GM12878 (cell line): ENCODE measurements around the gene ZNF629. TPM values are rescaled to one million over a fixed set of nuclear protein-coding genes. Genes with fewer than 3 reads are reported as not detected.

Experiments
- BACH1 ChIP-seq: fragments of 450-650 bp; IDR thresholded peaks from 2 replicates; pipeline ENCODE4 v1.6.1; 2017; ENCODE audit warnings: mild to moderate bottlenecking, borderline replicate concordance
- ETV6 ChIP-seq, 2 experiments: fragments of 450-650 bp in 1 of 2; IDR thresholded peaks in 1 of 2; conservative IDR thresholded peaks in 1 of 2; 2 replicates each; pipeline ENCODE4 v1.6.1; 2014; ENCODE audit warnings: antibody characterized with exemption in 1 of 2, borderline replicate concordance in 1 of 2, low read depth in 1 of 2, mild to moderate bottlenecking in 1 of 2, moderate library complexity in 1 of 2
- HDGF ChIP-seq: fragments of 450-650 bp; IDR thresholded peaks from 2 replicates; pipeline ENCODE4 v1.6.1; 2016; ENCODE audit warnings: antibody characterized with exemption
- MEF2B ChIP-seq: fragments of 450-650 bp; IDR thresholded peaks from 2 replicates; pipeline ENCODE4 v1.6.1; 2018; ENCODE audit warnings: mild to moderate bottlenecking, moderate library complexity; ENCODE audit not compliant: partially characterized antibody, poor library complexity, severe bottlenecking
- MYC ChIP-seq: IDR thresholded peaks from 2 replicates; pipeline ENCODE4 v1.6.1; 2011; ENCODE audit warnings: mild to moderate bottlenecking, low read length, moderate library complexity, inconsistent platforms; ENCODE audit not compliant: insufficient read depth, insufficient replicate concordance, insufficient read length, severe bottlenecking
- PBX3 ChIP-seq: IDR thresholded peaks from 2 replicates; pipeline ENCODE4 v1.6.1; 2011; ENCODE audit warnings: mild to moderate bottlenecking, low read depth, low read length, moderate library complexity; ENCODE audit not compliant: insufficient replicate concordance
- RAD21 ChIP-seq: IDR thresholded peaks from 2 replicates; pipeline ENCODE4 v1.6.1; 2011; ENCODE audit warnings: mild to moderate bottlenecking, low read depth, low read length, moderate library complexity; ENCODE audit not compliant: insufficient read depth
- SIX5 ChIP-seq: IDR thresholded peaks from 2 replicates; pipeline ENCODE4 v1.6.1; 2011; ENCODE audit warnings: mild to moderate bottlenecking, low read depth, low read length, moderate library complexity; ENCODE audit not compliant: severe bottlenecking
- SKIL ChIP-seq: fragments of 450-650 bp; IDR thresholded peaks from 2 replicates; pipeline ENCODE4 v1.6.1; 2017; ENCODE audit warnings: mild to moderate bottlenecking, low read depth, inconsistent platforms; ENCODE audit not compliant: poor library complexity, severe bottlenecking
- SRF ChIP-seq, 2 experiments: IDR thresholded peaks; 2 replicates each; pipeline ENCODE4 v1.6.1; 2011; ENCODE audit warnings: low read depth in 2 of 2, low read length in 2 of 2, mild to moderate bottlenecking in 1 of 2, moderate library complexity in 1 of 2
- ZNF687 ChIP-seq: fragments of 450-650 bp; IDR thresholded peaks from 2 replicates; pipeline ENCODE4 v1.6.1; 2017; ENCODE audit warnings: mild to moderate bottlenecking, moderate library complexity
- polyA plus RNA-seq, 11 experiments: library from polyadenylated mRNA; depleted of rRNA in 4 of 11; unstranded in 6 of 11; stranded (reverse) in 5 of 11; fragments of >200 nt; fragmentation: Nextera tagmentation in 4 of 11; fragmentation: Illumina TruSeq in 1 of 11; extraction: Ambion mirVana in 4 of 11; extraction: Trizol in 1 of 11; gene quantifications; 1 replicate in 1 of 11; 2 replicates in 10 of 11; pipeline versions ENCODE4 v1.2.1 to v1.2.3, GENCODE V29; 2011 to 2016; ENCODE audit warnings: inconsistent platforms in 2 of 11, missing spikeins in 2 of 11, low read depth in 1 of 11
- total RNA-seq, 4 experiments: library from RNA; depleted of rRNA in 3 of 4; stranded (reverse); fragments of >200 nt in 3 of 4; fragmentation: Illumina TruSeq in 1 of 4; extraction: Trizol in 1 of 4; gene quantifications; 2 replicates each; pipeline versions ENCODE4 v1.2.1 to v1.2.3, GENCODE V29; 2013 to 2021
- TF ChIP-seq, protein P1 (sequence below): IDR thresholded peaks from 2 replicates; pipeline ENCODE4 v1.6.1; 2011; ENCODE audit warnings: low read depth, low read length, improper control_type of control experiment, borderline replicate concordance
- TF ChIP-seq, protein P2 (sequence below): fragments of 150-350 bp; IDR thresholded peaks from 2 replicates; pipeline ENCODE4 v1.6.1; 2016; ENCODE audit warnings: low read depth, low read length

ZNF629 gene
- total and polyA plus RNA-seq, 10 of the 15 experiments (the other 5 are each of a cell fraction or from before 2014, with no cell fraction given) = 0.02 to 0.69 (median 0.40) TPM

- peak; percentile 17 for TF ChIP-seq SKIL
- peak; percentile 50; the same call in 1 of the 2 replicates for TF ChIP-seq ZNF687
- TF ChIP-seq SIX5 = no peak
- TF ChIP-seq BACH1 = peak; percentile 34; the same call in 1 of the 2 replicates
- TF ChIP-seq SRF (IDR thresholded peaks at IDR 0.05; ENCODE audit: low read depth in 2 of 2, low read length in 2 of 2) = peak; percentile 48 to 74; a peak in 3 of 4 replicates
- TF ChIP-seq ETV6 (conservative IDR thresholded peaks at IDR 0.05 in 1 of 2, IDR thresholded peaks at IDR 0.05 in 1 of 2; ENCODE audit: borderline replicate concordance in 1 of 2, low read depth in 1 of 2) = no peak
- peak; percentile 95 for TF ChIP-seq HDGF
- TF ChIP-seq MEF2B = peak; percentile 49
- no peak for TF ChIP-seq RAD21
- TF ChIP-seq, protein P1, sequence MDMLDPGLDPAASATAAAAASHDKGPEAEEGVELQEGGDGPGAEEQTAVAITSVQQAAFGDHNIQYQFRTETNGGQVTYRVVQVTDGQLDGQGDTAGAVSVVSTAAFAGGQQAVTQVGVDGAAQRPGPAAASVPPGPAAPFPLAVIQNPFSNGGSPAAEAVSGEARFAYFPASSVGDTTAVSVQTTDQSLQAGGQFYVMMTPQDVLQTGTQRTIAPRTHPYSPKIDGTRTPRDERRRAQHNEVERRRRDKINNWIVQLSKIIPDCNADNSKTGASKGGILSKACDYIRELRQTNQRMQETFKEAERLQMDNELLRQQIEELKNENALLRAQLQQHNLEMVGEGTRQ = peak; percentile 82
- peak; percentile 43 for TF ChIP-seq PBX3
- TF ChIP-seq, protein P2, sequence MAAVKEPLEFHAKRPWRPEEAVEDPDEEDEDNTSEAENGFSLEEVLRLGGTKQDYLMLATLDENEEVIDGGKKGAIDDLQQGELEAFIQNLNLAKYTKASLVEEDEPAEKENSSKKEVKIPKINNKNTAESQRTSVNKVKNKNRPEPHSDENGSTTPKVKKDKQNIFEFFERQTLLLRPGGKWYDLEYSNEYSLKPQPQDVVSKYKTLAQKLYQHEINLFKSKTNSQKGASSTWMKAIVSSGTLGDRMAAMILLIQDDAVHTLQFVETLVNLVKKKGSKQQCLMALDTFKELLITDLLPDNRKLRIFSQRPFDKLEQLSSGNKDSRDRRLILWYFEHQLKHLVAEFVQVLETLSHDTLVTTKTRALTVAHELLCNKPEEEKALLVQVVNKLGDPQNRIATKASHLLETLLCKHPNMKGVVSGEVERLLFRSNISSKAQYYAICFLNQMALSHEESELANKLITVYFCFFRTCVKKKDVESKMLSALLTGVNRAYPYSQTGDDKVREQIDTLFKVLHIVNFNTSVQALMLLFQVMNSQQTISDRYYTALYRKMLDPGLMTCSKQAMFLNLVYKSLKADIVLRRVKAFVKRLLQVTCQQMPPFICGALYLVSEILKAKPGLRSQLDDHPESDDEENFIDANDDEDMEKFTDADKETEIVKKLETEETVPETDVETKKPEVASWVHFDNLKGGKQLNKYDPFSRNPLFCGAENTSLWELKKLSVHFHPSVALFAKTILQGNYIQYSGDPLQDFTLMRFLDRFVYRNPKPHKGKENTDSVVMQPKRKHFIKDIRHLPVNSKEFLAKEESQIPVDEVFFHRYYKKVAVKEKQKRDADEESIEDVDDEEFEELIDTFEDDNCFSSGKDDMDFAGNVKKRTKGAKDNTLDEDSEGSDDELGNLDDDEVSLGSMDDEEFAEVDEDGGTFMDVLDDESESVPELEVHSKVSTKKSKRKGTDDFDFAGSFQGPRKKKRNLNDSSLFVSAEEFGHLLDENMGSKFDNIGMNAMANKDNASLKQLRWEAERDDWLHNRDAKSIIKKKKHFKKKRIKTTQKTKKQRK = no peak
- TF ChIP-seq MYC = peak; percentile 37
These were observed 39.0 kb downstream of the ZNF629 start, which contains the start of gene PHKG2 (continued) for GRCh38 chr16:30747799-30748633.
